Breast epithelium (tissue), 3 donors: ENCODE measurements around the gene ZMIZ1.

Experiments used
- POLR2A ChIP-seq: fragments of 450-650 bp; IDR thresholded peaks from one replicate; pipeline ENCODE4 v1.6.1; 2016; ENCODE audit warnings: antibody characterized with exemption, mild to moderate bottlenecking, moderate library complexity
- POLR2AphosphoS5 ChIP-seq, 3 donors: sonication (generic); formaldehyde crosslinking; IDR thresholded peaks; one replicate each; pipeline ENCODE4 v1.6.1; 2017; ENCODE audit warnings: antibody characterized with exemption in 3 of 3
- TF ChIP-seq, protein P1 (sequence below), 3 donors: fragments of 450-650 bp; IDR thresholded peaks; one replicate each; pipeline ENCODE4 v1.5.1; 2016 to 2017; ENCODE audit warnings: antibody characterized with exemption in 3 of 3, mild to moderate bottlenecking in 3 of 3, moderate library complexity in 3 of 3

DNA sequence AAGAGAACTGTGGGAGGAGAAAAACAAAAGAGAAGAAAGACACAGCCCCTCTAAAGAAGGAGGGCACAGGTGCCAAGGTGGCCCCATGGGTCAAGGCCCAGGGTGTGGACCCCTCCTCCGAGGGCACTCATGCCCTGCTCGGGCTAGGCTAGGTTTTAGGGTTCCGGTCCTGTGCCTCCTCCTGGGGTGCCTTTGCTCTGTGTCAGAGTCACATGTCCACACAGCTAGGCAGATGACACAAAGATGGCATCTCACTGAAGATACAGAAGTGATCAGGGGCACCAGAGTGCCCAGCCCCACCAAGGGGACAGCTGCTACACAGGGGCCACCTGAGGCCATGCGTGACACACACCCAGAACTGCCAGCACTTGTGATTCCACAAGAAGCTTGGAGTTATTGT lies 162.1 kb downstream of the ZMIZ1 start:
- TF ChIP-seq, protein P1, sequence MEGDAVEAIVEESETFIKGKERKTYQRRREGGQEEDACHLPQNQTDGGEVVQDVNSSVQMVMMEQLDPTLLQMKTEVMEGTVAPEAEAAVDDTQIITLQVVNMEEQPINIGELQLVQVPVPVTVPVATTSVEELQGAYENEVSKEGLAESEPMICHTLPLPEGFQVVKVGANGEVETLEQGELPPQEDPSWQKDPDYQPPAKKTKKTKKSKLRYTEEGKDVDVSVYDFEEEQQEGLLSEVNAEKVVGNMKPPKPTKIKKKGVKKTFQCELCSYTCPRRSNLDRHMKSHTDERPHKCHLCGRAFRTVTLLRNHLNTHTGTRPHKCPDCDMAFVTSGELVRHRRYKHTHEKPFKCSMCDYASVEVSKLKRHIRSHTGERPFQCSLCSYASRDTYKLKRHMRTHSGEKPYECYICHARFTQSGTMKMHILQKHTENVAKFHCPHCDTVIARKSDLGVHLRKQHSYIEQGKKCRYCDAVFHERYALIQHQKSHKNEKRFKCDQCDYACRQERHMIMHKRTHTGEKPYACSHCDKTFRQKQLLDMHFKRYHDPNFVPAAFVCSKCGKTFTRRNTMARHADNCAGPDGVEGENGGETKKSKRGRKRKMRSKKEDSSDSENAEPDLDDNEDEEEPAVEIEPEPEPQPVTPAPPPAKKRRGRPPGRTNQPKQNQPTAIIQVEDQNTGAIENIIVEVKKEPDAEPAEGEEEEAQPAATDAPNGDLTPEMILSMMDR (IDR thresholded peaks at IDR 0.05): no peak
- TF ChIP-seq POLR2A: no peak
- TF ChIP-seq POLR2AphosphoS5 (IDR thresholded peaks at IDR 0.05): no peak
